Breast epithelium (tissue), 4 donors: ENCODE data around the gene FES. TPM values are rescaled to one million over a fixed set of nuclear protein-coding genes. Genes with fewer than 3 reads are reported as not detected.

ENCODE experiments used
- DNase-seq, 2 donors: peaks; one replicate each; pipeline ENCODE4 v3.0.0-alpha.2; 2019; ENCODE audit warnings: low spot score in 2 of 2
- H3K27ac ChIP-seq, 2 donors: fragments of 200-600 bp; sonication (generic) in 1 of 2; one replicate each; pipeline ENCODE4 v1.5.1; 2016 to 2019; ENCODE audit warnings: mild to moderate bottlenecking in 1 of 2
- H3K27me3 ChIP-seq, 2 donors: fragments of 200-600 bp; sonication (generic) in 1 of 2; one replicate each; pipeline versions ENCODE4 v1.5.1 to v1.6.0; 2017 to 2019; ENCODE audit warnings: control low read depth in 1 of 2, mild to moderate bottlenecking in 1 of 2
- H3K36me3 ChIP-seq: fragments of 200-600 bp; one replicate; pipeline ENCODE4 v1.5.1; 2019
- H3K4me1 ChIP-seq, 2 donors: fragments of 200-600 bp; sonication (generic); one replicate each; pipeline ENCODE4 v1.5.1; 2016 to 2019; ENCODE audit warnings: control low read depth in 1 of 2
- H3K4me3 ChIP-seq, 3 donors: fragments of 200-600 bp; sonication (generic); 1 replicate in 2 of 3; 2 replicates in 1 of 3; pipeline ENCODE4 v1.5.1; 2016 to 2019; ENCODE audit warnings: mild to moderate bottlenecking in 3 of 3, moderate library complexity in 2 of 3
- H3K9me3 ChIP-seq, 2 donors: fragments of 200-600 bp; sonication (generic) in 1 of 2; one replicate each; pipeline ENCODE4 v1.5.1; 2016 to 2019; ENCODE audit warnings: control low read depth in 1 of 2
- CTCF ChIP-seq, 3 donors: fragments of 450-650 bp; IDR thresholded peaks; one replicate each; pipeline ENCODE4 v1.5.1; 2016 to 2017; ENCODE audit warnings: antibody characterized with exemption in 3 of 3, mild to moderate bottlenecking in 3 of 3, moderate library complexity in 3 of 3
- POLR2A ChIP-seq: fragments of 450-650 bp; IDR thresholded peaks from one replicate; pipeline ENCODE4 v1.6.1; 2016; ENCODE audit warnings: antibody characterized with exemption, mild to moderate bottlenecking, moderate library complexity
- POLR2AphosphoS5 ChIP-seq, 3 donors: sonication (generic); formaldehyde crosslinking; IDR thresholded peaks; one replicate each; pipeline ENCODE4 v1.6.1; 2017; ENCODE audit warnings: antibody characterized with exemption in 3 of 3
- intact Hi-C: fragments of 100-400 bp; cut with DNase I; formaldehyde crosslinking; loops from one replicate; pipeline ENCODE4 v1.15.1; 2023; ENCODE audit warnings: low total_unique reads
- total RNA-seq, 3 donors: library from RNA; depleted of rRNA; stranded (reverse); fragments of >200 nt; gene quantifications; one replicate each; pipeline ENCODE4 v1.1.0, GENCODE V29; 2016

Gene FES
- total RNA-seq, 3 donors from 2014 or later, result 41.4 to 54.7 (median 42.3) TPM

DNA sequence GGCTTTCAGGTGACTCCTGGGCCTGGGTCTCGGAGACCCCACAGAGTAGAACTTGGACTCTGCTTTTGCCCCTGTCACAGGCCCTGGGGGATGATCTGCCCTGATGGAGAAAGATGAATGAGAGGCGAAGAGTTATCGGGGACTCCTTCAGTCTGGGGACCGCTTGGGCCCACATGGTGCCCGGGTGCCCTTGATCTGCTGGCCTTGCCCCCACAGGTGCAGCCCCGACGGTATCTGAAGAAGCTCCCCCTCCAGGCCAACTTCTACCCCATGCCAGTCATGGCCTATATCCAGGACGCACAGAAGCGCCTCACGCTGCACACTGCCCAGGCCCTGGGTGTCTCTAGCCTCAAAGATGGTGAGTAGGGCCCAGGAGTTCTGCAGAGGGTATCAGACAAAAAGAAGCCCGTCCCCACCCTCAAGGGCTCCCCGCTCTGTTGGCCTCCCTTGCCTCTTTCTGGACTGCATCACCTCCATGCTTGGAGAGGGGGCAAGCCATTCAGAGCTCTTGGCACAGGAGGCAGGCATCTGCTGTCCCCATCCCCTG lies 29.2 kb downstream of the FES start:
- peaks cover 20% of the 10 kb centered on the region for H3K36me3 ChIP-seq

DNA sequence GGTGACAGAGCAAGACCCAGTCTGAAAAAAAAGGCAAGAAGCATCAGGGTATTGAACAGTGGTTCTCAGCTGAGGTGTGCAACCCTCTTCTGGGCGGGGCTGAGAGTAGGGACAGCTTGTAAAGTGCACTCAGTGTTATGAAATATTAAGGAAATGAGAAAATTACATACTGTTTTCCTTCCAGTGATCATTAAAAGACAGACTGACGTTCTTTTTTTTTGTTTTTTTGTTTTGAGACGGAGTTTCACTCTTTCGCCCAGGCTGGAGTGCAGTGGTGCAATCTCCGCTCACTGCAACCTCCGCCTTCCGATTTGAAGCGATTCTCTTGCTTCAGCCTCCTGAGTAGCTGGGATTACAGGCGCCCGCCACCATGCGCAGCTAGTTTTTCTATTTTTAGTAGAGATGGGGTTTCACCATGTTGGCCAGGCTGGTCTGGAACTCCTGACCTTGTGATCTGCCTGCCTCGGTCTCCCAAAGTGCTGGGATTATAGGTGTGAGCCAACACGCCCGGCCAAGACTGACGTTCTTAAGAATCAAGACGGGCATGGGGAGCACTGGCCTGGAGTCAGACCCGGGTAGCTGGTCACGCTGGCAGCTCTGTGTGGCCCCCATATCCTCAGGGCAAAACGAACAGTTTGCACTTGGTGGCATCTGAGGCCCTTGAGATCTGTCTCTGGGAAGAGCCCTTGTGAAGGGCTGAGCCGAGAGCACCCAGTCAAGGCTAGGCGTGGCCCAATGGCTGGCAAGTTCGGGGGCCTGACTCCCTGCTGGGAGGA lies 30.2 kb downstream of the FES start:
- Histone ChIP-seq H3K4me1 (no peaks in the 10 kb centered on the region), H3K36me3 (peaks cover 20% of the 10 kb centered on the region), H3K9me3 (no peaks in the 10 kb centered on the region), H3K27me3 (no peaks in the 10 kb centered on the region), H3K27ac (no peak overlapping the region), H3K4me3 (no peak overlapping the region)
- no peak for DNase-seq
- no peak for TF ChIP-seq CTCF (IDR thresholded peaks at IDR 0.05)
- TF ChIP-seq POLR2A, result no peak
- TF ChIP-seq POLR2AphosphoS5 (IDR thresholded peaks at IDR 0.05), result no peak
- intact Hi-C loops, result no loop called here

More for the DNA sequence above, 29.2 kb downstream of the FES start:
- H3K27me3 ChIP-seq, result no peaks in the 10 kb centered on the region
- H3K4me3 ChIP-seq, result no peak overlapping the region
- DNase-seq, result no peak
- TF ChIP-seq POLR2AphosphoS5 (IDR thresholded peaks at IDR 0.05) (no peak), POLR2A (no peak), CTCF (IDR thresholded peaks at IDR 0.05) (no peak)
- H3K9me3 ChIP-seq, result no peaks in the 10 kb centered on the region
- intact Hi-C loops, result no loop called here
- H3K27ac ChIP-seq, result no peak overlapping the region
- H3K4me1 ChIP-seq, result no peaks in the 10 kb centered on the region

DNA sequence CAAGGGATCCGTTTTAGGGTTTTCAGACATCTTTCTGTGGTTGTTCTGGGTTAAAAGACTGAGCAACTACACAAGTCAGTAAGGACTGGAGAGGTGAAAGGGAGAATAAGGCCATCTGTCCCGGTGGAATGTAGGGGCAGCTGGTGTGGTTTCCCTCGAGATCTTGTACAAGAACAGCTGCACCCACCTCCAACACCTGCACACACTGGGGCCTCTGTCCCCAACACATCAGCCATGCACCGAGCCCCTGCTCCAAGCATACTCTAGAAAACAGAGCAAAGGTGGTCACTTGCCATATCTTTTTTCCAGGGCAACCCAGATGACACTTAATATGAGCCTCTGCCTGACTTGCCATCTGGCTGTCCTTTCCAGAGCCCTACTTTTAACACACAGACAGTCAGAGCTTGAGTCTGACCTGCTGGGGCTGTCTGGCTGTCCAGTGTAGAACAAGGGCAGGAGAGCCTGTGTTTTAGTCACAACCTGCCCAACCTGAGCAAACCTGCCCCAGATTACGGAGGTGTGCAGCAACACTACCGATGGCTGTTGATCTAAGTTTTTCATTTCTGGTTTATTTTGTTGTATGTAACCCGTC lies 31.0 kb downstream of the FES start:
- Histone ChIP-seq H3K4me3 (no peak overlapping the region), H3K27me3 (no peaks in the 10 kb centered on the region), H3K9me3 (no peaks in the 10 kb centered on the region), H3K36me3 (peaks cover 20% of the 10 kb centered on the region), H3K27ac (no peak overlapping the region), H3K4me1 (no peaks in the 10 kb centered on the region)
- intact Hi-C loops, result no loop called here
- no peak for DNase-seq
- TF ChIP-seq CTCF (IDR thresholded peaks at IDR 0.05) (no peak), POLR2AphosphoS5 (IDR thresholded peaks at IDR 0.05) (no peak), POLR2A (no peak)

DNA sequence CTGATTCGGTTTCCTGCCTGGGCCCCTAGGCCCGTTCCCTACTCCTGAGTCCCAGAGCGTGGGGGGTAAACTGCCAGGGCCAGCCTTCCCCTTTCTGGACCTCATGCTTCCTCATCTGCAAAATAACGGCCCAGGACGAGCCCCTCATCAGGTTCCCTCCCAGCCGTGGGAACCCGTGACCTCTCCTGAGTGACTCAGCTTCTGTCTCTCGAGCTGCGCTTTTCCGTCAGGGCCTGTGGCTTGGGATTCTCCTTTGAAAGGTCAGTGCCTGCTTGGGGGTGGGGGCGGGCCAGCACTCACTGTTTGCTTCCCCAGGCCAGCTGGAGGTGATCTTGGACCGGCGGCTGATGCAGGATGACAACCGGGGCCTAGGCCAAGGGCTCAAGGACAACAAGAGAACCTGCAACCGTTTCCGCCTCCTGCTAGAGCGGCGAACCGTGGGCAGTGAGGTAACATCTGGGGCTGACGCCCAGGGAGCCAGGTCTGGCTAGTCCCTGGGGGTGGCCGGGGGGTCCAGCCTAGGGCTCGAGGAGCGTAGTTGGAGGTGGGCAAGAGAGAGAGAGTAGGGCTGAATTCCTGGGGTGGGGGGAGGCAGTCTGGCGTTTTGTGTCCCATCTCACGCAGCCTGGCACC lies 31.6 kb downstream of the FES start:
- intact Hi-C loops, result no loop called here
- Histone ChIP-seq H3K9me3 (no peaks in the 10 kb centered on the region), H3K4me1 (no peaks in the 10 kb centered on the region), H3K27ac (no peak overlapping the region), H3K36me3 (peaks cover 20% of the 10 kb centered on the region), H3K4me3 (no peak overlapping the region), H3K27me3 (no peaks in the 10 kb centered on the region)
- no peak for DNase-seq
- TF ChIP-seq POLR2AphosphoS5 (IDR thresholded peaks at IDR 0.05) (no peak), CTCF (IDR thresholded peaks at IDR 0.05) (no peak), POLR2A (no peak)

- no peaks in the 10 kb centered on the region for H3K4me1 ChIP-seq
- no peak for DNase-seq
- no peak overlapping the region for H3K4me3 ChIP-seq
- intact Hi-C loops, result no loop called here
- no peak for TF ChIP-seq POLR2A
- TF ChIP-seq POLR2AphosphoS5 (IDR thresholded peaks at IDR 0.05), result no peak
- TF ChIP-seq CTCF (IDR thresholded peaks at IDR 0.05), result no peak
- no peaks in the 10 kb centered on the region for H3K9me3 ChIP-seq
- H3K36me3 ChIP-seq, result peaks cover 20% of the 10 kb centered on the region
- H3K27ac ChIP-seq, result no peak overlapping the region
- no peaks in the 10 kb centered on the region for H3K27me3 ChIP-seq
These were observed 32.2 kb downstream of the FES start for GRCh38 chr15:90916461-90916860.
